ENCODE data around the gene ATRN.

Gene ATRN

DNA sequence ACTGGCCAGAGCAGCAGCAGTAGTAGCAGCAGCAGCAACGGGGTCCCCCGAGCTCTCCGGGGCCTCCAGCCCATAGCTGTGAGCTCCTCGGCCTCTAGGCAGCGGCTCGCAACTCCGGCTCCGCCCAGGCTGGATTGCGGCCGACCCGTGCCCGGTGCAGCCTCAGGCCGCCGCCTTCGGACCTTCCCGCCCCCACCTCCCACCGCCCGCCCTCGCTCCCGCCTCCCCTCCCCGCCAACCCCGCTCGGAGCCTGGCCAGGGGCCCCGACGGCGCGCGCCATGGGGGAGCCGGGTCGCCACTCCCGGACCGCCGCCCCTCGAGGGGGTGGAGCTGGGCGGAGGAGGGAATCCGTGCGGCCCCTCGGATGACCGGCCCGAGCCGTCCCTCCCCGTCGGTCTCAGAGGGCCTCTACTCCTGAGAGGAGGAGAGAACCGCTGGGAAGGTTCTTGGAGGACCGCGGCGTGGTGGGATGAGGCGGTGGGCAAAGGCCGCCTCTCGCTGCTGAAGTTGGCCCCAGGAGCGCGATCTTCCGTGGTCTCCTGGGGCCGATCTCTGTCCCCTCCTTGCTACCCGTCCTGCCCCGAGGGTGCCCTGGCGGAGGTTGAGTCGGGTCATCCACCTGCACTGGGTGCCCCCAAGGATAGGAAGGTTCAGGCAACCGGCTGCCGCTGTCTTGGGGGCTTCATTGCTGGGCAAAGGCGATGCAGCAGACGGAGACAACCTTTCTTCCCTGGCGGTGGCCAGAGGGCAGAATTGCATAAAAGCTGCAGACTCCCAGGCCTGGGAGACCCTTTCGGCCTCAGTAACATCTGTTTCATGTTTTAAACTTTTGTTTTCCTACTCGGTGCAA is 211.3 kb downstream of the ATRN start, which contains the start of gene ADAM33:
Gene ADAM33 (minus strand): TSS at position 80 of the 851 bp plus-strand sequence. CDS start 6 bp downstream, at position 74.
- ChIA-PET POLR2A (no interaction called here), CTCF (no interaction called here)
- no peak for DNase-seq (ENCODE audit: extremely low spot score)
- TF ChIP-seq CTCF (IDR thresholded peaks at IDR 0.05; ENCODE audit: control extremely low read depth, extremely low read depth, low read depth, missing control alignments), result no peak

GRCh38 chr20:3685341-3685740 is 214.5 kb downstream of the ATRN start:
- ChIA-PET POLR2A (no interaction called here), CTCF (interaction anchor here (0.9 to 1.7 kb wide), 3 partner anchors 8 to 25 kb away, joined by 3 to 8 read pairs (median 5); no protein-coding TSS in a partner anchor)
- TF ChIP-seq CTCF (IDR thresholded peaks at IDR 0.05; ENCODE audit: control extremely low read depth, extremely low read depth, low read depth, missing control alignments), result no peak
- DNase-seq (ENCODE audit: extremely low spot score), result no peak

DNA sequence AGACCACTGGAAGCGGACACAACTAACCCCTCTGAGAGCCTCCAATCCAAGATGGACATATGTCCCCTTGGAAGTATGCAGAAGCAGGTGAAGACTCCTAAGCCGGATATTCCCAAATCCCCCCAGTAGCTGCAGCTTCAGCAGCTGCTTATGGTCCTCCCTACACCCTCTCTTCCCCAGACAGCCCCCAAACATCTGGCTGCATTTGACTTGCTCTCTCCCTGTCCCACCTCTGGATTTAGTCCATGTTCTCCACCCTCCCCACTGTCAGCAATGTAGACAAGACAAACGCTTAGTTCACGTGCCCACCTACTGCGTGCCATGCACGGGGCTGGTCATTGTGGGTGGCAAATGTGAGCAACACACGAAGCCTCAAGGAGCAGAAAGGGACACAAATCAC is 215.6 kb downstream of the ATRN start:
- DNase-seq (ENCODE audit: extremely low spot score), result no peak
- ChIA-PET POLR2A (no interaction called here), CTCF (interaction anchor here (1.7 to 3.5 kb wide), 2 partner anchors 9 kb away, joined by 5 to 20 read pairs; no protein-coding TSS in a partner anchor)
- TF ChIP-seq CTCF (IDR thresholded peaks at IDR 0.05; ENCODE audit: control extremely low read depth, extremely low read depth, low read depth, missing control alignments), result no peak

DNA sequence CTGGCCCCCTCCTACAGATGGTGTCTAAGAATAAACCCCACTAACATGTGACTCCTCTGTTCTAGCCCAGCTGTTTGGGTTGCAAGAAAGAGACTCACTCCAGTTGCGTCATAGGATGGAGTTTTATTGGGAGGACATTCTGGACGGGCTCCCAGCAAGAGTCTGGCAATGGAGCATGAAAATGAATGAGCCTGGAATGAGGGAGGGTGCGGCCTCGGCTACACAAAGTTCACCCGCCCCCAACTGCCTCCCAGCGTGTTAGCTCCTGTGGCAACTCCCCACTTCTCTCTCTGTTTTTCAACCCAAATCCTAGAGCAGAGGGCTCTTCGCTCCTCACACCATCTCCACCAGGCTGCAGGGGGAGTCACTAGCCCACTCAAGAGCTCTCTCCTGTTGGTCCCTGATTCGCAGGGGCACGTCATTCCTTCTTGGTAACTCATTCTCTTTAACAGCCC is 216.1 kb downstream of the ATRN start:
- ChIA-PET POLR2A (no interaction called here), CTCF (interaction anchor here (1.7 to 3.5 kb wide), 3 partner anchors 8 to 24 kb away, joined by 5 to 20 read pairs (median 17); no protein-coding TSS in a partner anchor)
- no peak for DNase-seq (ENCODE audit: extremely low spot score)

DNA sequence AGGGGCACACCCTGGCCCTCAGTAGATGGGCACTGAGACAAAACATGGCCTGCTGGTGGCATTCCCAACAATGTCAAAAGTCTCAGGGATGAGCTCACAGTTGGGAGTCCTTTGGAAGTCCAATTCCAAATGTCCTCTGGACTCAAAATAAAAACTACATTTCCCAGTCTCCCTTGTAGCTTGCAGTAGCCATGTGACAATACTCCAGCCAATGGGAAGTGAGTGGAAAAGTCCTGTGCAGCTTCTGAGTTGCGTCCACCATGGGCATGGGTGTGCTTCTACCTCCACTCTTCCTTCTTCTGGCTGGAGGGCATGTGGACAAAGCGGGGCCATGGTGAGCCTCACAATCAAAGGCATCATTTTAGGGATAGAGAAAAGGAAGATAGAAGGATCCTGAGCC is 216.8 kb downstream of the ATRN start:
- TF ChIP-seq CTCF (IDR thresholded peaks at IDR 0.05; ENCODE audit: control extremely low read depth, extremely low read depth, low read depth, missing control alignments), result no peak
- POLR2A ChIA-PET, result no interaction called here
- no peak for DNase-seq (ENCODE audit: extremely low spot score)
- CTCF ChIA-PET, result interaction anchor here (1.2 to 3.5 kb wide), 3 partner anchors 11 to 65 kb away, joined by 3 to 20 read pairs (median 17); no protein-coding TSS in a partner anchor

More for the DNA sequence above, 216.1 kb downstream of the ATRN start:
- no peak for TF ChIP-seq CTCF (IDR thresholded peaks at IDR 0.05; ENCODE audit: control extremely low read depth, extremely low read depth, low read depth, missing control alignments)

DNA sequence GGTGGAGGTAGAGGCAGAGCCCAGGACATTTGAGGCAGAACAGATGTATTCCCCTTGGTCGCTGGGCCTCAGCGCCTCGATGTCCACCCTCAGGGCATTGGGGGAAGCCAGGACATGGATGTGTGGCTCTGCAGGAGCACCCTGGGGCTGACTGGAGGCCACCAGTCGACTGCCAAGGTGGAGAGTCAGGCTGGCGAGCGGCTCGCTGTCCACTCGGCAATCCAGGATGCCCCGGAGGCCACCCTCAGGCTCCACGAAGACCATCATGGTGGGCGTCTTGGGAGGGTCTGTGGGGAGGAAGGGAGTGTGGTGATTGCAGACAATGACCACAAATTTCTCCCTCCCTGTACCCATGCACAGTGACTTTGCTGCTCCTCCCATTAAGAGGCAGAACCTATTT is 219.2 kb downstream of the ATRN start:
- CTCF ChIA-PET, result interaction anchor here (2.4 to 3.5 kb wide), 2 partner anchors 13 kb away, joined by 8 to 20 read pairs; no protein-coding TSS in a partner anchor
- no peak for TF ChIP-seq CTCF (IDR thresholded peaks at IDR 0.05; ENCODE audit: control extremely low read depth, extremely low read depth, low read depth, missing control alignments)
- POLR2A ChIA-PET, result no interaction called here
- DNase-seq (ENCODE audit: extremely low spot score), result no peak
